Kidney (tissue), 14 donors: Measurements from ENCODE around the gene LRRC47. TPM values are rescaled to one million over a fixed set of nuclear protein-coding genes. Genes with fewer than 3 reads are reported as not detected.
"Not testable (repeated sequence)": the region's sequence is repeated elsewhere in the genome, so short reads cannot be mapped to it uniquely, and the experiment has no call there.

Experiments
- DNase-seq, 5 donors: peaks; one replicate each; pipeline ENCODE4 v3.0.0-alpha.2; 2013 to 2020
- FAIRE-seq: peaks from 2 replicates; lab custom pipeline; 2012; peaks lifted over from hg19 to GRCh38; lab: Jason Lieb, UNC
- H3K27ac ChIP-seq, 2 donors: one replicate each; pipeline ENCODE4 v1.7.0; 2013; ENCODE audit warnings: low read depth in 2 of 2, low read length in 2 of 2, inconsistent platforms in 1 of 2
- H3K27me3 ChIP-seq: one replicate; pipeline ENCODE4 v1.7.1; 2013; ENCODE audit warnings: low read length, inconsistent platforms; ENCODE audit not compliant: control insufficient read depth, insufficient read depth
- H3K36me3 ChIP-seq, 3 donors: one replicate each; pipeline versions ENCODE4 v1.7.0 to v1.7.1; 2013; ENCODE audit warnings: low read length in 3 of 3, control low read depth in 1 of 3, inconsistent platforms in 1 of 3; ENCODE audit not compliant: insufficient read depth in 3 of 3, control insufficient read depth in 2 of 3
- H3K4me1 ChIP-seq, 3 donors: one replicate each; pipeline versions ENCODE4 v1.7.0 to v1.7.1; 2013; ENCODE audit warnings: low read length in 3 of 3, inconsistent platforms in 1 of 3, low read depth in 1 of 3; ENCODE audit not compliant: control insufficient read depth in 2 of 3, insufficient read depth in 2 of 3
- H3K4me3 ChIP-seq, 3 donors: one replicate each; pipeline versions ENCODE4 v1.7.0 to v1.8.1; 2013; ENCODE audit warnings: low read length in 3 of 3, control low read depth in 1 of 3, inconsistent platforms in 1 of 3
- H3K9ac ChIP-seq, 3 donors: one replicate each; pipeline versions ENCODE4 v1.7.0 to v1.7.1; 2013; ENCODE audit warnings: low read length in 3 of 3, control low read depth in 1 of 3, inconsistent platforms in 1 of 3
- H3K9me3 ChIP-seq, 3 donors: one replicate each; pipeline versions ENCODE4 v1.7.0 to v1.7.1; 2013; ENCODE audit warnings: low read length in 3 of 3, control low read depth in 1 of 3, inconsistent platforms in 1 of 3; ENCODE audit not compliant: control insufficient read depth in 2 of 3, insufficient read depth in 1 of 3
- CTCF ChIP-seq: IDR thresholded peaks from 3 replicates; pipeline ENCODE4 v1.5.1; 2012; ENCODE audit warnings: mild to moderate bottlenecking, moderate library complexity, borderline replicate concordance; ENCODE audit not compliant: insufficient read depth; ENCODE audit errors: extremely low read depth
- intact Hi-C: fragments of 100-400 bp; cut with DNase I; formaldehyde crosslinking; loops from one replicate; pipeline ENCODE4 v1.11.1; 2022
- polyA plus RNA-seq: library from polyadenylated mRNA; stranded (reverse); fragments of 350-450 nt; fragmentation: Illumina TruSeq; extraction: RNeasy Lipid Tissue Mini Kit (QIAGEN cat#74804); gene quantifications from one replicate; pipeline ENCODE4 v1.2.3, GENCODE V29; 2014; ENCODE audit warnings: low read depth, low replicate concordance; ENCODE audit not compliant: insufficient read depth
- total RNA-seq: library from RNA; stranded (reverse); fragmentation: NEBNext Ultra II Directional; extraction: Animal tissue kit (Norgen Biotek cat#: 25700); gene quantifications from one replicate; pipeline ENCODE4 v1.2.1, GENCODE V29; 2021
- donor health status: control.
- donor health status: control.
- donor health status: control.
- donor health status: control.
- donor health status: control.
- donor health status: DM: yes; HTN: yes; CAD: no.
- donor health status: Normal renal cell carcinoma (clear cell type).

The LRRC47 gene
- total and polyA plus RNA-seq, 2 donors from 2014 or later = 28.8 to 42.4 TPM

- no peaks in the 10 kb centered on the region for H3K36me3 ChIP-seq
- H3K4me1 ChIP-seq = no peaks in the 10 kb centered on the region
- intact Hi-C loops = no loop called here
- no peaks in the 10 kb centered on the region for H3K27me3 ChIP-seq
- no peaks in the 10 kb centered on the region for H3K9me3 ChIP-seq
- DNase-seq = peak in 1 of 5 donors; percentile 25
- no peak for FAIRE-seq
- no peak overlapping the region for H3K27ac ChIP-seq
- no peak overlapping the region for H3K9ac ChIP-seq
- no peak overlapping the region for H3K4me3 ChIP-seq
- no peak for TF ChIP-seq CTCF
These were observed 8.7 kb upstream of the LRRC47 start for GRCh38 chr1:3805038-3805437.

GRCh38 chr1:3804627-3804944 is 8.3 kb upstream of the LRRC47 start:
- H3K9me3 ChIP-seq, H3K27ac ChIP-seq, DNase-seq, H3K36me3 ChIP-seq, FAIRE-seq, H3K9ac ChIP-seq, H3K4me1 ChIP-seq, H3K27me3 ChIP-seq, intact Hi-C loops, H3K4me3 ChIP-seq: not testable (repeated sequence)

- no peak for TF ChIP-seq CTCF
- no peaks in the 10 kb centered on the region for H3K9me3 ChIP-seq
- FAIRE-seq = no peak
These were observed 7.8 kb upstream of the LRRC47 start for GRCh38 chr1:3803905-3804626.

GRCh38 chr1:3800795-3801194 is 4.5 kb upstream of the LRRC47 start:
- H3K9ac ChIP-seq, DNase-seq, H3K9me3 ChIP-seq, H3K36me3 ChIP-seq, H3K4me3 ChIP-seq, FAIRE-seq, H3K27ac ChIP-seq, intact Hi-C loops, H3K27me3 ChIP-seq, H3K4me1 ChIP-seq: not testable (repeated sequence)

More at GRCh38 chr1:3803905-3804626, 7.8 kb upstream of the LRRC47 start:
- intact Hi-C loops = no loop called here
- Histone ChIP-seq H3K9ac (no peak overlapping the region), H3K27ac (no peak overlapping the region), H3K27me3 (no peaks in the 10 kb centered on the region), H3K4me3 (no peak overlapping the region), H3K36me3 (no peaks in the 10 kb centered on the region), H3K4me1 (no peaks in the 10 kb centered on the region)
- DNase-seq = peak in 4 of 5 donors; percentile 16 to 51 (median 34)
